ENCODE results near the gene GLCCI1.

GLCCI1 gene

DNA sequence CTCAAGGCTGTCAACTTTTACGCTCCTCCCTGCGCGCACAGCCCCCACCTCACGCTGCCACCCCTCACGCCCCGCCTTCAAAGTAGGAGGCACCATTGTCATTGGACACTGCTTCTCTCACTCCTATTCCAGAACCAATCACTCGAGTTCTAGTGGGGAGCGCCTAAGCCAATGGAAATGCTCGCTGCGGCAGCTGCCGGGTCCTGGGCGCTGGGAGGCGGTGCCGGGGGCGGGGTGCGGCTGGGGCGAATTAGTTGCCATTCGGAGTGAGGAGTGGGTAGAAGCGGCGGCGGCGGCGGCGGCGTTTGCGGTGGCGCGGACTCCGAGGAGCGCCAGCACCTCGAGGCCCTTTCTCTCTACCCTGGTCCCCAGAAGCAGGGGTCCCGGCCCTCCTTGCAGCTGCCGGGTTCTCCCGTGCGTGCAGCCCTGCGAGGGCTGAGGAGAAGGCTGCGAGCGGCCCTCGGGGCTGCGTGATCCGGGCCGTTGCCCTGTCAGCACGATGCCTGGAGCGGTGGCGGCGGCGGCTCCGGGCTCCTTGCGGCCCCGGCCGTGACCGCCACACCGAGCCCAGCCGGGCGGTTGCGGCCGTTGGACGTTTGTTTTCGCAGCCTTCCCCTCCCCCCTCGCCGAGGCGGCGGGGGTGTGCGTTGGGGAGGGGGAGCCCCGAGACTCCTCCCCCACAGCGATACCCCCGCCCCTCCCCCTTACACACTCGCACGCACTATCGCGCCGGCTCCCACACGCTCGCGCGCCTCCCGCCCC lies at the start of gene GLCCI1:
Gene GLCCI1 (plus strand): TSS at position 253 of the 762 bp plus-strand sequence. CDS start 555 bp downstream, outside the sequence.
- DNase-seq = peak; percentile 97

DNA sequence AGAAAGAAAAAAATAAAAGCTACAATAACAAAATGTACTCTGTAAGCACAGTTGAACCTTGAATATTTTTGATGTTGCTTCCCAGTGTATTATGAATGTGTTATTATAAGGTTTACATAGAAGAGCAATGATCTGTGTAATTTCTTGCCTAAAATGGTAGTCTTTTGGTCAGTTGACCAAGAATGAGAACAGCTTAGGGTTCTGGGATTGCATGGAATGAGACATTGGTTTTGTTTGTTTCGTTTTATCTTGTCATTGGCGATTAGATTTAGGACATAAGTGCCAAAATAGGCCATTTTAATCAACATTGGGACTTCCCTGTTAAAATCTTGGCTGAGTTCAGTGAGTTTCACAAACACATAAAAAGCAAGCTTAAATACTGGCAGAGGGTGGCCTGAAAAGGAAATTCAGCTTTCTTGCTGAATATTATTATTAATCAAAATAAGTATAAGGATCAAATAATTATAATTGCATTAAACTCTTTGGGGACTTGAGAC lies 49.1 kb upstream of the GLCCI1 start:
- DNase-seq = no peak

DNA sequence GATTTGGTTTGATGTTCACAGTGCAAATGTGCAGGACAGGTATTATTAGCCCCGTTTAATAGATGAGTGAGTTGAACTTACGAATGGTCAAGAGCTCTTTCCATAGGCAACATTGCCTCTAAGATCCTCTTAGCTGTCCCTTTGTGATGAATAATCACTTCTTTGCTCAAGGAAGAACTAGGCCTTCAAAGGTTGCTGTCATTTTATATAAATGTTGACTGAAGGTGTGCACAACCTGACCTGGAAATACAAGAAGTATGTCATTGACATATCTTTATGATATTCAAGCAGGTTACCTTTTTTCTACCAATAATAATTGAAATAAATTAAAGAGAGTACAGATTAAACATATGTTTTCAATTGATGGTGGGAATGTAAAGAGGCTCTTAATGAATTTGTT lies 48.5 kb upstream of the GLCCI1 start:
- no peak for DNase-seq

DNA sequence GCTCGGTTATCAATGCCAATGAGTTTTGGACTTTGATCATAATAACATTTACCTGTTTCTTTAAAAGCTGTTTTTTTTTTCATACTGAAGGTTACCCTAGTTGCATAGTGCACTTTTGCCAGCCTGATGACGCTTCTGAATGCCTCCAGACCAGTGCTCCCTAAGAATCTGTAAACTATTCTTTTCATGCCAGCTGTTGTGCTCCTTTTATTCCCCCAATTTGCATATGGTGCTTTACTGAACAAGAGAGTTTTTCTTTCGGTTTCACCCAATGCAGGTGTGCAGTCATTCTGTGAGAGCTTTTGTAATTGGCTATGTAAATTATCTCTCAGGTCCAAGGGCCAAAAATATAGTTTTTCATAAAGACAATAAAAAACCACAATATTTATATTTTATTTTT lies 48.1 kb upstream of the GLCCI1 start:
- DNase-seq = no peak

DNA sequence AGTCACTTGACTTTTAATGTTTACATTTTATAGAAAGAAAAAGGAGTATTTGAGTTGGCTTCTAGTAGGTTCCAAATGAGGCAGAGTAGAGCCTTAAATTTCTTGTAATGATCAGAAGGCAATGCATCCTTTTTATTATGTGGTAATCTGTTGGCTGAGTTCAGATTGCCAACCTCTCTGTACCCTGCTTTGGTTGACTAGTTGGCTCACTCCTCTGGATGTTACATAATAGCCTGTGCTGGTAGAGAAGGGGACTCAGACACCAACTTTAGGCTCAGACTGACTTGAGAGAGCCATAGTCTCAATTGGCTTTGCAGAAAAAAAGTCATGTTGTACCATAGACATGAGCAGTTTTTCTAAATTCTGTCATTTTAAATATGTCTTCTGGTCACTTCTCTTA lies 46.8 kb upstream of the GLCCI1 start:
- DNase-seq = no peak

DNA sequence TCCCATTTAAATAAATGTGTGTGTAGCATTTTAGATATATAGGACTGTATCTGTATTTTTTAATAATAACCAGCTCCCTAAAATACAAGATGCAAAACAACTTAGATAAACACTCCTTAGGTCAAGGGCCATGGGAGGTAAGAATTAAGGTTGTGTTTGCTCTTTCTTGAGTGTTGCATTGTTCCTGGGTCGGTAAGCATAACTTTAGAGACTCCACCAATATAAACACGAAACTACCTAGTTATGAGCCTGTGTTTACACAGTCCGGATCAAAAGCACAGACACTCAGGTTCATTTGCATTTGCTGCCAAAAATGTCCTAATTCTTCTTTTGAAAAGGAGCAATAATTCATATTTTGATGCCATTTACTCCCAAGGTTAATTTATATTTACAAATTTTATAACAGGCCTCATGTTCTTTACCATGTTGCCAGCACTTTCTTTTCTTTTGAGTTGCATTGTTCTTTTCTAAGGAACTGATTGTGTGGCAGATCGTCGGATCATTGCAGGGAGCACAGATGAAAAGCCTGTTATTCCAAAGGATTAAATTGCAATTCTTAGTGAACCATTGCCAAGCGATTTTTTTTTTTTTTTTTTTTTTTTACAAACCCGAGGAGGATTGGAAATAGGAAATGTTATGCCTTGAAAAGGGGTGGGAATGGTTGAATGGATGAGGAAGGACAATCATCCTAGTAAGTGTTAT lies 45.8 kb upstream of the GLCCI1 start:
- no peak for DNase-seq

DNA sequence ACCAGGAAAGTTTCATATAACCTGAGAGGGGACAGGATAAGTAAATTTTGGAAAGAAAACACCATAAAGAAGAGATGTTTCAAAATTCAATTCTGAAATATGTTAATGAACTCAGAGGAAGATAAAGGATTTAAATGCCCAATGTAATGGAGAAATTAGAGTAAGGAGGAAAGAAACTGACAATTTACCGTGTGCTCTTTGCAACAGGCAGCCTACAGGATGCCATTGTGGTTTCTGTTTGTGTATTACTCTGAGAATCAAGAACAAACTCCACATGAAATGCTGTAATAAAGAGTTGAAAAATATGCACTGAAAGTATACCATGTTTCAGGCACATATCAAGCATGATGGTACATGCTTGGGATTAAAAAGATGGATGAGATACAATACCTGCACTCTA lies 44.8 kb upstream of the GLCCI1 start:
- DNase-seq = no peak

DNA sequence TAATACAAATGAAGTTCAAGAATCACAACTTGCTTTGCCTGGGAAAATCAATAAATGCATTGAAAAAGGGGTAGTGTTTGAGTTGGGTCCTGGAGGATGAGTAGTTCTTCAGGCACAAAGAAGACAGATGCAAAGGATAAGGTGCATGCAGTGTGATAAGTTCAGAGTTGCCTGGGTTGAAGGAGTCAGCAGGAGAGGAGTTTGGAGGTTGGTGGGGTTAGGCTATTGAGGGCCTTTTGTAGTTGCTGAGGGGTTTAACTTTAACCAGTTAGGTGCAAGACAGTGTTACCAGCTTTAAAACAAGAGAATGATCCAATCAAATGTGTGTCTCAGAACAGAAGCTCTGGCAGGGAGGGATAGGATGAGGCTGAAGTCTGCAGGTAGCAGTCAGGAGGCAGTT lies 44.3 kb upstream of the GLCCI1 start:
- no peak for DNase-seq

DNA sequence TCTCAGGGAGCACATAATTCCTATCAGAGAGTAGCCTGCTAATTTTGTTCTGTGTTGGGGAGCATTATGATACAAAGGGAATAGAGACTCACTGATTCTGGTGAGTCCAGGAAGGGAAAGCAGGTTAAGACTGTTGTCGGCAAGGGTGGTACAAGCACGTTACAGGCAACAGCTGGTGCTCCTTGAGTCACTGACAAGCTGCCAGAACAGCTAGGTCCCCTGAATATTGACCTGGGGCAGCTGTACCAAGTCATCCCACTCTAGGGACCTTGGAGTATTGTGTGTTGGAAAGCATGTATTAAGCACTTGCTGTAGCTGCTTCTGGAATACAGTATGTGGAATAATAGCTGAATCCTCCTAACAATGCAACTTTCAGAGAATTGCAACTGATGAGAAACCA lies 37.0 kb upstream of the GLCCI1 start:
- DNase-seq = no peak

DNA sequence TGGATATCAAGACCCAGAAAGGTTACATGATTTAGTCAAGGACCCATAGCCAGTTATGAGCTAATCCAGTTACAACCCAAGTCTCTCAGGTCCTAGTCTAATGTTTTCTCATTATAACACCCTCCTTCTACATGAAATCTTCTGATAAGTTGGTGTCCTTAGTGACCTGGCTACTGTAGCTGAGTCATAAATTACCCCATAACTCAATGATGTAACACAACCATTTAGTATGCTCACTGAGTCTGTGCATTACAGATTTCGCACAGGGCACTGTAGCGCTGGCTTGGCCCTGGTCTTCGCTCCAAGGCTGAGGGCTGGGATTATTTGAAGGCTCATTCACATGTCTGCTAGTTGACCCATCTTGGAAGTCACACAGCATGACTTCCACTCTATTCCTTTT lies 36.0 kb upstream of the GLCCI1 start:
- no peak for DNase-seq

DNA sequence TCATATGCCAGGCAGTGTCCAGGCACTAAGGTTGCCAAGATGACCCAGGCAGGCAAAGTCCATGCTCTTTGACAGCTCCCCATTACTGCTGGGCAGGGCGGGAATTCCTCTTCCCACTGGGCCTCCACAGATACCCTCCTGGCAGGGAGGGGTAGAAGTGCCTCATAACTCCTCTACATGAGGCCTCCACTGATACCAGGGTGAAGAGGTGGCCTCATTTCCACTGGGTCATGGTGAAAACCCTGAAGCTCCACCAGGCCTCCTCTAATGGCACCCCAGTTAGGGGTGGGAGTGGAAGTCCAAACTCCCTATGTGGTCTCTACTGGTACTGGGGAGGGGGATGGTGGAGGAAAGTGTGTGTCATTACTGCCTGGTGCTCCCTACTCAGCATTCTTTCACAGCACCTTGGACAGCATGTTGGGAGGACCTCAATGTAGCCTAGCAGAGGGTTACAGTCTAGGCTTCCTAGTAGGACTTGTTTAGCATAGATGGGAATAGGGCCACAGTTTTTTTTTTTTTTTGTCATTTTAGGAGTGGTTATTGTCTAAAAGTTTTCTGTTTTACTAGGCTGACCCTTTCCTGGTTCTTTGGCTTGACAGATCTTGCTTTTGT lies 34.6 kb upstream of the GLCCI1 start:
- DNase-seq = no peak

DNA sequence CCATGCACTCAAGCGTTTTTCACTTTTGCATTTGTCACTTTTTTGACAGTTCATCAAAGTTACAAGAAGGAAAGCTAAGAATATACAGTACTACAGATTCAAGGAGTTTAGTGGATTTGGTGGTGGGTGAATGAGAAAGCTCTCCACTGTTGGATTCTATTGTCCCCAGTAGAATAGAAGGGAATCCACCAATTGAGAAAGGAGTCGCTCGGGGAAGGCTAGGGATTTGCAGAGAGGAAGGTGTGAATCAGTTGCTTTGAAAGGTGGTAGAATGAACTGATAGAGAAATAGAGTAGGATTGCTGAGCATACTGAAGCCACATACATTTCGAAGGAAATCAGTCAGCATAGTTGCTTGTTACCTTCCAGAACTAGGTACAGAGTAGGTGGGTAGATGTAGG lies 33.7 kb upstream of the GLCCI1 start:
- no peak for DNase-seq

DNA sequence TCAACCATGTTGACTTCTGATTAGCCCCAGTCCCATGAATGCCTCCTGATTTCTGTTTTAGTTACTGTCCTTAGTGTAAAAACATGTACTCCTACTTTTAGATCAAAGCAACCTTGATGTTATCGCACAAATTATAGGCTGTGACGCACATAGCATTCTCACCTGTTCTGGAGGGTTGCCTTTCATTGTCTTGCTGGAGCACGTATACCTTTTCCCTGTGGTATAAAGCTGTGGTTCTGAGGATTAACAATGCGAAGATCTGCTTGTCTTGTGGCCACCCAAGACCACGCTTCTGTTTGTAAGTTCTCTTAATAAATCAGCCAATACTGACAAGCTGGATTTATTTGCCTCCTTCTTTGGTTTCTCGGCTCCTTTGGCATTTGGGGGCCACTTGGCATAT lies 30.1 kb upstream of the GLCCI1 start:
- DNase-seq = no peak

DNA sequence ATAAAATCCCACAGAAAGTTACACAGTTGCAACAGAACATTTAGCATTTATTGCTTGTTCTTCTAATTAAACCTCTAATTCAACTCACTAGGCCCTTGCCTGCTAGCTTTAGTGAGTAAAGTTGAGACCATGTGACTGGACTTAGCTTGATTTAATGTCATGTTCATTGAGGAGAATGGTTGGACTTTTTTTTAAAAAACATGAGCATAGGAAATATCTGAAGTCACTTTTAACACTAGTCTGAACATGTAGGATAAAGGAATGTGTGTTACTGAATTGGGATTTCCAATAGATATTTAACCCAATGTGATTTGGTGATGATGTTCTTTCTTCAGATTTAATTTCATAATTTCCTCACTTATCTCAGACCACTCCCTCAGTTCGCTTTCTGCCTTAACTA lies 24.6 kb upstream of the GLCCI1 start:
- no peak for DNase-seq

DNA sequence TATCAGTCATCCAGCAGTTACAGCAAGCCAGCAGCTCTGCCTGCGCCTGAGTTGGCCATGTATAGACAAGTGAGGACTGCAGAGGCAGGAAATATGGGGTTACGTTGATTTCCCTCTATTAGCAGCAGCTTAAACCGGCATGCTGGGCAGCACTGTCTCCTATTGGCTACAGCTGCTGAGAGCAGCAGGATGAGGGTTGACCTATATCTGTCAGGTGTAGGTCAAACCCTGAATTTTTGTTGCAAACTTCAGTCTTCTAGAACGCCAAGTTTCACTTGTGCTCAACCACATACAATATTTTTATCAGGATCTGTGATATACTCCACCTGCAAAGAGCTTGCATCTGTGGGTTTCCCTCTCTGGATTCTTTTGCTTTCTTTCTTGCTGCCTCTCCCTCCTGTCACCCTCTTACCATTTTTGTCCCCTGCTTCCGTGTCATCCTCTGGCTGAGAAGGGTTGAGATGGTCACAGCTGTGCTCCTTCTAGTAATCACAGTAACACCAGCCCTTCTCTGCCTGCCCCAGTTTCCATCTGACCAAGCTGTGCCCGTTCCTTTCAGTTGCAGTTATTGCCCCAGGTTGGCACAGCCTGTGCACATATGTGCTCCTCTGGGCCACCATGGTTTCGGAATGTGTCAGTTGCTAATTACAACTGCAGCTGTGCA lies 23.8 kb upstream of the GLCCI1 start:
- DNase-seq = peak; percentile 23

DNA sequence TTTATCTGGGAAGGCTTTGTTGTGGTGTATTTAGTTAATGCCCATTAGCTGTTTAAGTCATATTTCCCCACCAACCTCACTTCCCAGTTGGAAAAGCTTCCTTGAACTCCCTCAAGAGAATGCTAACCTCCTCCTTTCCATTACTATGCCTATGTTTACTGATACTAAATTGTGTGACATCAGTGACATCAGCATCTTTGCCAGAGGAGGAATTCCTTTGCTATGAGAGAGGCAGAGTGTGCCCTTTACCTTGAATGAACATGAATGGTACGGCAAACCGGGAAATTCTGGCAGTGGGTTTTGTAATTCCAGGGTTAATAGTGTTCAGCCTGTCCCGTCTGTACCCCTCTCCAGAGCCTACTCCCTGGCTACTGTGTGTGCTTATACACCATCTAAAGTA lies 22.1 kb upstream of the GLCCI1 start:
- DNase-seq = no peak

DNA sequence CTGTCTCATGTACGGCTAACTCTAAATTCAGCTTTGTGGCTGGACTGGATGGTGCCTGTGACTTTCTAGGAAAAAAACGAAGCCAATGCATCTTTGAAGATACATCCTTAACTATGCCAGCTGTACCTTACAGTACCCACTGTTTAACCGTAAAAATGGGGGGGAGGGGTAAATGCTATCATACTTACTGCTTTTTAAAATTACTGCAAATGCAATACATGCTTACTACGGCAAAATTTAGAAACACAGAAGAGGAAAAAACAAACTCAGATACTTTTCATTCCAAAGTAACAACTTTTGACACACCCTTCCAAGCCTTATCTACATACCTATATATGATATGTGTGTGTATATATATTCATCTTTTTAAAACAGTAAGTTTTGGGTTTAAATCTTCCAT lies 20.4 kb upstream of the GLCCI1 start:
- no peak for DNase-seq

DNA sequence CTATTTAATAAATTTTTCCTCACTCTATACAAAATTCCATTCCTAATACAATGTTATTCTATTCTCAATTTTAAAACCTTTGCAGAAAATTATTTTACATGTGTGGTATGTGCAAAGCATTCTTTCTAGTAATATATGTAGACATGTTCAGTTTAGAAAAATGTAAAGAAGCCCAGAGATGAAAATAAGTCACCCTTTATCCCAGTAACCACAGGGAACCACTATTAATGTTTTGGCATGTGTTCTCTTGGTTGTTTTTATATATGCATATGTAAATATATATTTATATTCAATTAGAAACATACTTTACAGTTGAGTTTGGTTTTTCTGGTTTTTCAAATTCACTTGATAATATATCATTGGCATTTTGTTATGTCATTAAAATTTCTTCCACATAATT lies 14.8 kb upstream of the GLCCI1 start:
- DNase-seq = no peak

DNA sequence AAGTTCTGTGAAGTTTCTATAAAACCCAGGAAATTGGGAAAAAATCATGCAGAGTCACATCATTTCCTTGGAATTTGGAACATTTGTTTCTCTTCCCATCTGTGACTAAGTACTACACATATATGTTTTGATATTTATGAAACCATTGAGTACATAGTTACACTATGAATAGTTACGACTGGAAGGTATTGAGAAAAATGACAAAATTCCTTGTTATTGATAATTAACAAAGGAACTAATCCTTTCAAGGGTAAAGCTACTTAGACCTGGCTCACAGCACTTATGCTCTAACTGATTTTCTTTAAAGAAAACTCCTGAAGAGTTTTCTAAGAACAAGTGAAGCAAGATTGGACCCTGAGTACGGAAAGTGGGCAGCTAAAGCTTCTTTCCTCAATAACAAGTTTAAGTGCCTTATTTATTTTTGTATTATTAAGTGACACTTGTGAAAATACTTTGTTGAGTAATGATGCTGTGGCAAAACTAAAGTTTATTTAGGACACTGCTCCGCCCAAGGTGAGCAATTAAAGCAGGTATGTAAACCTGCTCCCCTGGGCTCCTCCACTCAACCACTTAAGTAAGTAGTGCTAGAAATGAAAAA lies 12.0 kb upstream of the GLCCI1 start:
- DNase-seq = no peak

DNA sequence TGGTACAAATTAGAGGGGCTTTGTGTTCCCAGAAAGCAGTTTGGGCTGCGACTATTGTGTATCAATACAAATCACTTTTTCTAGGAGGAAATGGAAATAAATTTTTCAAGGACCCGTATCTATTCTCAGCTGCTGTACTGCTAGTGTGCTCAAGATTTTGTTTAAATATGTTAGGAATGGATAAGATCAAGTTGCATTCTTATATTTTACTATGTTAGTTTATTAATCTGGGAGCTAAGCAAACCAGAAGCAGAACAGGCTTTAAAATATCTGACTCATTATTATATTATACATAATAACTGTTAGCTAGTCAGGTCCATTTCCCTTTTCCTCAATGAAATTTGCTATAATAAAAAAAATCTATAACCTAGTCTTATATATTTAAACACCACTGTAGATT lies 11.1 kb upstream of the GLCCI1 start:
- no peak for DNase-seq

DNA sequence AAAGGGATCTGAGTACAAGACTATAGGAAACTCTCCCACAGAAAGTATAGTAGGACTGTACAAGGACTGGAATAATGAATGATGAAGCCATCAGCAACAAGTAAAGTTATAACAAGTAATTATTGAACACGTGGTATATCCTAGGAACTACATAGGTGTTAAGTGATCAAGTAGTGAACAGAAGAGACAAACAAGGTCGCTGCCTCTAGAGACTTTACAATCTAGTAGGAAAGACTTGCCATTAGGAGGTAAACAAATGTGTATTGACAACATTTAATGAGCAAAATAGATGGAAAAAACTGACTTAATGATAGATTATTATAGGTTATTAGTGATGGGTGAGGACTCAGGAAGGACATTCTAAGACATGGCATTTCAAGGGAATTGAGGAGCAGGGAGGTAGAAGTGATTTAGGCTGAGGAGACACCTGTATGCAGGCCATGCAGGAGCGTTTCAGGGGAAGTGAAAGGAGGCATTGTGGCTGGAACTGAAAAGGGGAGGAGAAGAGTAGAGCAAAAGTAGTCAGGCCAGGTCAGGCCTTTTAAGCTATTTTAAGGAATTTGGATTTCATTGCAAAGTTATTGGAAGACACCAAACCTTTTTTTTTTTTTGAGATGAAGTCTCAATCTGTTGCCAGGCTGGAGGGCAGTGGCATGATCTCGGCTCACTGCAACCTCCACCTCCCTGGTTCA lies 8.5 kb upstream of the GLCCI1 start:
- DNase-seq = no peak

DNA sequence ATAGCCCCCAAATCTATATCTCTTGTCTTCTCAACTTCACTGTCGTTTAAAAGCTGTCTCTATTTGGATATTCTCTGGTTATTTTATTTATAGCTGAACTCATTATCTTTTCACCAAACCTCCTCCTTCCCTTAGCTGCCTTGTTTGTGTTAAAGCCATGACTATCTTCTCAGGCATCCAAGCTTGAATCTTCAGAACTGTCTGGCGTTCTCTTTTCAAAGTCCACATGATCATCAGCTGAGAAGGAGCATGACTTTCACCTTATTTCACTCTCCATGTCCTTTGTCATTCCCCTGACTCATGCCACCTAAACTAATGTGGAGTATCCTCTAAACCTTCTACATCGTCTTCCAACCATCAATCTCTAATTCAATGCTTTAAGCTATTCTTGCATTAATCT lies 5.7 kb upstream of the GLCCI1 start:
- no peak for DNase-seq

DNA sequence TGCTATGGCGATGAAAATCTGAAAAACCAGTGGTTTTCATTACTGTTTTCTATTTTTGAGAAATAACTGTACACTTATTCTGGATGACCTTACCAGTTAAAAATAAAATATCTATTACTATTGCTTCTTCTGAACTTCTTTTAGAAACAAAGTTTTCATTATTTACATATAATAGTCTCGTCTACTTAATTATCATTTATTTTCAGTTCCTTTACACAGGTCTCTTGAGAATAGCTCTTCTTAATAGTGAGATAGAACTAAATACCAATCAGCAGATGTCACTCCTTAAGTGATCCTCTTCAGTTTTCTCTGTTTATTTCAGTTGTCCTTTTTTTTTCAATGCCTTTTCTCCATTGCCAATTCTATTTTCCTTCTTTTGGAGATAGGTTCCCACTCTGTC lies 4.3 kb upstream of the GLCCI1 start:
- DNase-seq = no peak
